ENCODE results near the gene TMBIM6. TPM values are rescaled to one million over a fixed set of nuclear protein-coding genes. Genes with fewer than 3 reads are reported as not detected.

The TMBIM6 gene
- total and polyA plus RNA-seq, 7 donors = 93.7 to 384 (median 201) TPM

- peaks cover 0 to 37% (median 33%) of the 10 kb centered on the region in 4 donors for H3K4me1 ChIP-seq
- intact Hi-C loops (cut with DNase I) = no loop called here
- TF ChIP-seq POLR2AphosphoS5 (IDR thresholded peaks at IDR 0.05) (peak in 1 of 4 donors; percentile 9), EP300 (IDR thresholded peaks at IDR 0.05) (no peak)
- peak overlapping the region; percentile 68 to 78 (median 73) for H3K27ac ChIP-seq
- H3K9me3 ChIP-seq = no peaks in the 10 kb centered on the region
- DNase-seq = peak; percentile 81
- H3K4me3 ChIP-seq = no peak overlapping the region
- H3K27me3 ChIP-seq = no peaks in the 10 kb centered on the region
- peaks cover 11 to 26% (median 17%) of the 10 kb centered on the region in 4 donors for H3K36me3 ChIP-seq
- 73 to 81% methylated on average over 14 of the region's 14 CpGs for WGBS, 2 donors
Observed at GRCh38 chr12:49808686-49809380, 67.5 kb downstream of the TMBIM6 start.

DNA sequence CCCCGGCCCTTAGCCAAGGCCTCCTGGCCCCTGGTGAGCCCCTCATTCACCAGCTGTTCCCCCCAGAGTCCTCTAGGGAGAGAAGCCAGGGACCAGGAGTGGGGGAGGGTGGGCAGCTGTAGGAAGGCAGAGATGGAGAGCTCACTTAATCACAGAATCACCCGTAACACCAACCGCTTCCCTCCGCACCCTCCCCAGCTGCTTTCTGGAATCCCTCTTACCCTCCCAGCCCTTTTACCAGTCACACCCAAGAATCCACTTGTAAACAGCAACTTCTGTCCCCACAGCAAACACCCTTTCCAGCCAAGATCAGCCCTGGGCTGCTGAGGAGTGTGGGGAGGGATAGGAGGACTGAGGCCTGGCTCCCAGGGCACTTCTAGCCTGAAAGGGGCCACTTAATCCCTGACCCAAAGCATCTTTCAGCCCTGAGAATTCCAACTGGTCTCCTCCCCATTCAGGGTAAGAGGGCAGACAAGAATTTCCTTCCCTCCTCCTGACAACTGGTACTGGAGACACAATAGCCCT is 68.1 kb downstream of the TMBIM6 start:
- H3K9me3 ChIP-seq = no peaks in the 10 kb centered on the region
- peaks cover 0 to 37% (median 33%) of the 10 kb centered on the region in 4 donors for H3K4me1 ChIP-seq
- intact Hi-C loops (cut with DNase I) = no loop called here
- no peak overlapping the region for H3K4me3 ChIP-seq
- TF ChIP-seq, protein P1, sequence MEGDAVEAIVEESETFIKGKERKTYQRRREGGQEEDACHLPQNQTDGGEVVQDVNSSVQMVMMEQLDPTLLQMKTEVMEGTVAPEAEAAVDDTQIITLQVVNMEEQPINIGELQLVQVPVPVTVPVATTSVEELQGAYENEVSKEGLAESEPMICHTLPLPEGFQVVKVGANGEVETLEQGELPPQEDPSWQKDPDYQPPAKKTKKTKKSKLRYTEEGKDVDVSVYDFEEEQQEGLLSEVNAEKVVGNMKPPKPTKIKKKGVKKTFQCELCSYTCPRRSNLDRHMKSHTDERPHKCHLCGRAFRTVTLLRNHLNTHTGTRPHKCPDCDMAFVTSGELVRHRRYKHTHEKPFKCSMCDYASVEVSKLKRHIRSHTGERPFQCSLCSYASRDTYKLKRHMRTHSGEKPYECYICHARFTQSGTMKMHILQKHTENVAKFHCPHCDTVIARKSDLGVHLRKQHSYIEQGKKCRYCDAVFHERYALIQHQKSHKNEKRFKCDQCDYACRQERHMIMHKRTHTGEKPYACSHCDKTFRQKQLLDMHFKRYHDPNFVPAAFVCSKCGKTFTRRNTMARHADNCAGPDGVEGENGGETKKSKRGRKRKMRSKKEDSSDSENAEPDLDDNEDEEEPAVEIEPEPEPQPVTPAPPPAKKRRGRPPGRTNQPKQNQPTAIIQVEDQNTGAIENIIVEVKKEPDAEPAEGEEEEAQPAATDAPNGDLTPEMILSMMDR (IDR thresholded peaks at IDR 0.05) = no peak
- no peak for TF ChIP-seq EP300 (IDR thresholded peaks at IDR 0.05)
- no peak for TF ChIP-seq POLR2AphosphoS5 (IDR thresholded peaks at IDR 0.05)
- TF ChIP-seq POLR2A (IDR thresholded peaks at IDR 0.05) = no peak
- no peak for DNase-seq
- peaks cover 11 to 20% (median 14%) of the 10 kb centered on the region in 4 donors for H3K36me3 ChIP-seq
- peak overlapping the region; percentile 68 to 78 (median 73) for H3K27ac ChIP-seq
- 61 to 69% methylated on average over 4 of the region's 4 CpGs for whole genome bisulfite sequencing, 2 donors
- no peaks in the 10 kb centered on the region for H3K27me3 ChIP-seq

DNA sequence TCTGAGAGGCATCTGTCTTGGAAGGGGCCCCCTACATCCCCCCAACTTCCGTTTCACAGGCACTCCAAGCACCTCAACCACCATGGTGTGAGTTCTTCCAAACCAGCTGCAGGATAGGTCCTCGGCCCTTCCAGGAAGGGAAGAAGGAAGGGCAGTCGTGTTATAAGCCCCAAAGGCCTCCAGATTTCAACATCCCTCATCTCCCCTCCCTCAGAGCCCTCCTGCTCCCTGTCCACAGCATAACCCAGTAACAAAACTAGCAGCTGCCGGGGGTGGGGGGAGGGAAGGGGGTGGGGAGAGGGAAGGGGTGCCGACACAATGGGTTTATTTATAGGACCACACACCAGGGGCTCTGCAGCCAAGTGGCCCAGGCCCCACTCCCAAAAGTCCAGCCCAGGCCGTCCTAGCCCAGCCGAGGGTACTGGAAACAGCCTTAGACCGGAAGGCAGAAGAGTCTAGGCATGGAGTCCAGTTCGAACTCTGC is 68.6 kb downstream of the TMBIM6 start:
- TF ChIP-seq EP300 (IDR thresholded peaks at IDR 0.05) = no peak
- TF ChIP-seq POLR2A (IDR thresholded peaks at IDR 0.05) = no peak
- TF ChIP-seq POLR2AphosphoS5 (IDR thresholded peaks at IDR 0.05) = no peak
- TF ChIP-seq, protein P1 (IDR thresholded peaks at IDR 0.05) = no peak
- 65 to 74% methylated on average over 9 of the region's 9 CpGs for WGBS, 2 donors
- no peak overlapping the region for H3K4me3 ChIP-seq
- intact Hi-C loops (cut with DNase I) = no loop called here
- no peak for DNase-seq
- H3K4me1 ChIP-seq = peaks cover 0 to 37% (median 33%) of the 10 kb centered on the region in 4 donors
- H3K9me3 ChIP-seq = no peaks in the 10 kb centered on the region
- H3K27me3 ChIP-seq = no peaks in the 10 kb centered on the region
- H3K27ac ChIP-seq = peak overlapping the region; percentile 68 to 78 (median 73)
- peaks cover 6 to 15% (median 9%) of the 10 kb centered on the region in 4 donors for H3K36me3 ChIP-seq

- Histone ChIP-seq H3K36me3 (peaks cover 0 to 3% (median 0%) of the 10 kb centered on the region in 4 donors), H3K9me3 (no peaks in the 10 kb centered on the region), H3K27ac (no peak overlapping the region), H3K27me3 (no peaks in the 10 kb centered on the region), H3K4me3 (no peak overlapping the region), H3K4me1 (peaks cover 0 to 42% (median 33%) of the 10 kb centered on the region in 4 donors)
- DNase-seq = no peak
- intact Hi-C loops (cut with DNase I) = no loop called here
- no peak for TF ChIP-seq POLR2A (IDR thresholded peaks at IDR 0.05)
- WGBS, 2 donors = 84 to 91% methylated on average over 5 of the region's 5 CpGs
Observed at GRCh38 chr12:49811136-49811535, 69.8 kb downstream of the TMBIM6 start.

- no peaks in the 10 kb centered on the region for H3K9me3 ChIP-seq
- intact Hi-C loops (cut with DNase I) = no loop called here
- H3K27me3 ChIP-seq = no peaks in the 10 kb centered on the region
- no peak for DNase-seq
- H3K4me3 ChIP-seq = no peak overlapping the region
- 62 to 64% methylated on average over 4 of the region's 4 CpGs for WGBS, 2 donors
- H3K36me3 ChIP-seq = no peaks in the 10 kb centered on the region
- TF ChIP-seq, protein P1 (IDR thresholded peaks at IDR 0.05) = no peak
- TF ChIP-seq POLR2AphosphoS5 (IDR thresholded peaks at IDR 0.05) (no peak), POLR2A (IDR thresholded peaks at IDR 0.05) (no peak), EP300 (IDR thresholded peaks at IDR 0.05) (no peak)
- no peak overlapping the region for H3K27ac ChIP-seq
- peaks cover 0 to 38% (median 33%) of the 10 kb centered on the region in 4 donors for H3K4me1 ChIP-seq
Observed at GRCh38 chr12:49811961-49812401, 70.6 kb downstream of the TMBIM6 start.
